HG03139 (cell line): Measurements from ENCODE around the gene PNMA6E.

Experiments used
- ATAC-seq: cut with Tn5 transposase; IDR thresholded peaks from one replicate; pipeline ENCODE4 v1.9.1; 2021; ENCODE audit not compliant: unreplicated experiment

PNMA6E gene

DNA sequence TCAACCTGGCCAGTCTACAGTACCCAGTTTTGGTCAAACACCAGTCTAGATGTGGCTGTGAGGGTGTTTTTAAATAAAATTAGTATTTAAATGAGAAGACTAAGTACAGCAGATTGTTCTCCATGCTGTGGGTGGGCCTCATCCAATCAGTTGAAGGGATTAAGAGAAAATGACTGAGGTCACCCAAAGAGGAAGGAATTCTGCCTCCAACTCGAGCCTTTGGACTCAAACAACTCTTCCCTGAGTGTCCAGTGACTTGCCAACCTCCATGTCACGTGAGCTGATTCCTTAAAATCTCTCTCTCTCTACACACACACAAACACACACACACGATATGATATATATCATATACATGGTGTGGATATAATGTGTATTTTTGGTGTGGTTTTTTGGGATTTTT, 34.7 kb upstream of the PNMA6E start:
- no peak for ATAC-seq

DNA sequence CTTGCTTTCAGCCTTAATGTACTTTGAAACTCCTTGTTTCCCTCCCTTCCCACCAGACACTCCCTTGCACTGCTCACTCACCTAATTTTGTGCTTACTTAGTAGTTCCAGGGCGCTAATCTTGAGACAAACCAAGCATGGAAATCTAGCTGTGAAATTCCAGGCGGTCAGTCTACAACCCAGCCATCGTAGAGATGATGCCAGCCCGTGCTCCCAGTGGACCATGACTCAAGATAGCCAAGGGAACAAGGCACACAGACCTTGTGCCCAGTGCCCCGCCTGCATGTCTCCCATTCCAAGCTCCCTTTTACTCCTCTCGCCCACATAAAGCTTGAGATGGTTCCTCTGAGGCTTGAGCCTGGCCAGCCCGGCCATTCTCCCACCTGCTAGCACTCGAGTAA, 33.7 kb upstream of the PNMA6E start:
- ATAC-seq = no peak

- ATAC-seq = no peak
Measured at GRCh38 chrX:153433781-153434285, 32.7 kb upstream of the PNMA6E start.

DNA sequence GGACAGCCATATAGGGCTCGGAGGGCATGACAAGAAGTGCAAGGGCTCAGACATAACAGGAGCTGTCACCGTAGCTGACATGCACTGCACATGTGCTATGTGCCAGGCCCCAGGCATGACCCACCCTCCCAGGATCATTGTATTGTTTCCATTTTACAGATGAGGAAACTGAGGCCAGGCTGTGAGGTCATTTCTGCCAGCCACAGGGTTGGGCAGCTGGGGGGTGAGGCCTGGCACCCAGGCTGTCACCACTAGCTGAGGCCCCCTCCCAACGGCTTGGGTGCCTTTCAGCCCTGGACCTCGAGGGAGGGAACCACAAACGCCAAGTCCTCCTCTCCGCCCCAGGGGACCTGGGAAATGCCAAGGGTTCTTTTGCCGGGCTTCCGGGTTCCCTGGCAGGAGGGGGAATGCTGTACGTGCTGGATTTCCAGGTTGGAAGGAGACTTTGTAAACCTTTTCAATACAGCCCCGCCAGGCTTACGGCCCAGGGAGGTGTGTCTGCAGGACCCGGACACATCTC, 32.1 kb upstream of the PNMA6E start:
- no peak for ATAC-seq

DNA sequence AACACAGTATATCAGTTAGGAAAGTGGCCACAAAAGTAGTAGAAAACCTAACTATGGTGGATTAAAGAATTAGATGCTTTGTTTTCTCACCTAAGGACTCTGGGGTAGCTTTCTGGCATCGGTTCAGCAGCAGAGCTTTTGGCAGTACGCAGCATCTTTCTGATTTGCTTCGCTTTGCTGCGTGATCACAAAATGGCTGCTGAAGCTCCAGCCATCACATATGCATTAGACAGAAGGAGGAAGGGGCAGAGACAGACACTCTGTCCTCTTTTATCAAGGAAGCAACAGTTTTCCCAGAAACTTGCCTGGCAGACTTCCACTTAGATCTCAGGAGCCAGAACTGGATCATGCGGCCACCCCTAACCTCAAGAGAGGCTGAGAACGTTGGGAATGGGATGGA, 29.6 kb upstream of the PNMA6E start:
- no peak for ATAC-seq

GRCh38 chrX:153426204-153426603, 25.1 kb upstream of the PNMA6E start:
- no peak for ATAC-seq

DNA sequence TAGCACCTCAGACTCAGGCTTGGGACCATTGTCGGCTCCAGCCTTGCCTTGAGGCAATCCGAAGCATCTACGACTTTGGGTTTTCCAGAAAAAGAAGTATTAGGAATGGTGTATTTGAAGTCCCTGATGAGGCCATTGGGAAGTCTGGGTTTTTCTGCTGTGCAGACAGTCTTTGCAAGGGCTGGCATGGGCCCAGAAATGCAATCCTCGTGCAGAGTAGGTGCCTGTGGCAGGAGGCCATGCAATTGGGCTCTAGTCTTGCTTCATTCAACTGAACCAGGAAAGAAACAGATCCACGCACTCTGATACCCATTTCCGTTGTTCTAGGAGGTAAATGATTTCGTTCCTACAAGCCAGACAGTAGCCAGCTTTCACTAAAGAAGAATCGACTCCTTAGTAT, 22.5 kb upstream of the PNMA6E start:
- ATAC-seq = no peak

DNA sequence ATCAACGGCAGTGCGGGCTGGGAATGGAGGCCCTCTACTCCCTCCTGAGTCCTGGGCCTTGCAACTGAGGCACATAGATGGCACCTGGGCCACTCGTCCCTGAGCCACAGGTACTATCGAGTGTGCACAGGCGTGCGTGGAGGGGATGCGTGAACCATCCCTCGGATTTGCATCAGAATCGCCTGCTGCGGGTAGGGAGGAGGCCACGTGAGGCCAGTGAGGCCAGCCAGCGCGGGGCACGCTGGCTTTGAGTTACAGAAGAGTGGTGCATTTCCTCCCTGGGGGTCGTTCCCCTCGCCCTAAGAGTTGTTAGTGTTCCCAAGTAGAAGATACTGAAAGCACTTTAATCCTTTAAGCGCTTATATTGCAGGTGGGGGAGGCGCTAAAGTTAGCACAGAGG, 20.7 kb upstream of the PNMA6E start:
- no peak for ATAC-seq

DNA sequence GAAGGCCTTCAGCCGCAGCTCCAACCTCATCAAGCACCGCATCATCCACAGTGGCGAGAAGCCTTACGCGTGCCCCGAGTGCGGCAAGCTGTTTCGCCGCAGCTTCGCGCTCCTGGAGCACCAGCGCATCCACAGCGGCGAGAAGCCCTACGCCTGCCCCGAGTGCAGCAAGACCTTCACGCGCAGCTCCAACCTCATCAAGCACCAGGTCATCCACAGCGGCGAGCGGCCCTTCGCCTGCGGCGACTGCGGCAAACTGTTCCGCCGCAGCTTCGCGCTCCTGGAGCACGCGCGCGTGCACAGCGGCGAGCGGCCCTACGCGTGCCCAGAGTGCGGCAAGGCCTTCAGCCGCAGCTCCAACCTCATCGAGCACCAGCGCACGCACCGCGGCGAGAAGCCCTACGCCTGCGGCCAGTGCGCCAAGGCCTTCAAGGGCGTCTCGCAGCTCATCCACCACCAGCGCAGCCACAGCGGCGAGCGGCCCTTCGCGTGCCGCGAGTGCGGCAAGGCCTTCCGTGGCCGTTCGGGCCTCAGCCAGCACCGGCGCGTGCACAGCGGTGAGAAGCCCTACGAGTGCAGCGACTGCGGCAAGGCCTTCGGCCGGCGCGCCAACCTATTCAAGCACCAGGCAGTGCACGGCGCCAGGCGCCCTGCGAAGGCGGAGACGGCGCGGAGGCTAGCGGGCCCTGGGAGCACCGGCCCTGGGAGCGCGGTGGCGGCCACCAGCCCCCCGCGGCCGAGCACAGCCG, 19.9 kb upstream of the PNMA6E start:
- ATAC-seq = no peak

- ATAC-seq = no peak
Measured at GRCh38 chrX:153417637-153418036, 16.5 kb upstream of the PNMA6E start.

- no peak for ATAC-seq
Measured at GRCh38 chrX:153416781-153417450, 15.8 kb upstream of the PNMA6E start.

DNA sequence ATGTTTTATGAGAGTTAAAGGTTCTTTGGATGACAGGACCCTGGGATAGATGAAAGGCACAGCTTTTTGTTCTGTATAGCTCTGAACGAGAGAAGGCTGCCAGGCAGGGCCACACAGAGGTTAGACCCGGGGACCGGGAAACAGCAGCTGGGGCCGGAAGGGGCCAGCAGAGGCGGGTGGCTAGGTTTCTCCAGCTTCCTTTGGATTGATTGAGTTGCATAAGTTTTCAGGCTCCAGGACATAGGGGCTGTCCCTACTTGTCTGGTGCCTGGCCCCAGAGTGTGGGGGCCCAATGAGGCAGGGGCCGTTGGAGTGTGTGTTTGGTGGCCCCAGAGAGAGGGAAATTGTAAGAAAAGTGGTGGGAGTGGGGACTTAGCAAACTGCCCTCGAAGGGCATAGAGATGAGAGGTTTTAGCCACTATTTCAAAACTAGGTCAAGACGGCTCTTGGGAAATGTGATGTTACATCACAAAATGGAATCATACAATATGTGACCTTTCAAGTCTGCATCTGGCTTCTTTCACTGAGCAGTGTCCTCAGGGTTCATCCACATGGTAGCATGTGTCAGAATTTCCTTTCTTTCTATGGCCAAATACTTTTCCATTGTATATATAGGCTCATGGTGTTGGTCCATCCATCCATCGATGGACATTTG, 13.8 kb upstream of the PNMA6E start:
- no peak for ATAC-seq

GRCh38 chrX:153413731-153414130, 12.6 kb upstream of the PNMA6E start:
- ATAC-seq = no peak

DNA sequence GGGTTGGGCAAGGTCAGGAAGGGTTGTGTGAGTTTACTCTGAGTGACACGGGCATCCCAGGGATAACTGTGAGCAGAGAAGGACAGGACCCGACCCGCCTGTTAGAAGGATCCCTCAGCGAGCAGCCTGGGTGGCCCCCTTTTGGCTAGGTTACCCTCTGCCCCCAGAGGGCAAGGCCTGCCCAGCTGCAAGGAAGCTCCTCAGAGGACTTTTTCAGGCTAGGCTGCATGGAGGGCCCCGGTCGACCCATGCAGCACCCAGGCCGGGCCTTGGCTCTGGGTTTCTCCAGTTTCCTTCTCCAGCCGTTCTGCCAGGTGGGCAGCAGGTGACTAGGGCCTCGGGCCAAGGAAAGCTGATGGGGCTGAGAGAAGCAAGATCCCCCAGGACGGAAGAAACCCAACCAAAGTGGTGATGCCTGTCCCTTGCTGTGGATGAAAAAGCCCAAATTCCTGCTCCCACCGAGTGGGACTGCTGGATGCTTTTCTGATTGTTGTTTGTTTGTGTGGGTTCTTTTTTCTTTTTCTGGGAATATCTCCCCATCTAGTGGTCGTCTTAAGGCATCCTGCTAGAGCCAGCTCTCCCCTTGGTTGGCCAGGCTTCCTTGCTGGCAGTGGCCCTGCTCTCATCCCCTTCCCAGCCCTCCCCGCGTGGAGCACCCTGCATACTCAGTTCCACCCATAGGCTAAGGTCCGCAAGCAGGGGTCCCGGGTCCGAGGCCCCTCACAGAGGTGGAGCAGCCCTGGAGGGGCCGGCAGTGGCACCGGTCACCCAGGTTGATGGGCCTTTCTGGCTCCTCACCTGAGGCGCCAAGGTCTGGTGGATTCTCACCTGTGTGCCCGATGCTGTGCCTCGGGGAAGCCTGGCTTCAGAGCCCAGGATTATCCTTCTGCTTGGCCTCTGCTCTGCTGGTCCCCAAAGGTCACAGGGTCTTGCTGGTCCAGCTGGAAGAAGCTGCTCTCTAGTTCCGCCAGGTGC, 11.9 kb upstream of the PNMA6E start:
- no peak for ATAC-seq

GRCh38 chrX:153411988-153412574, 10.9 kb upstream of the PNMA6E start:
- ATAC-seq = no peak

- peak; percentile 59 for ATAC-seq
Measured at GRCh38 chrX:153411255-153411987, 10.3 kb upstream of the PNMA6E start, which contains the start of gene ZFP92. ZFP92 (plus strand) TSS chrX:153411472; CDS start chrX:153418323, 6,851 bp downstream.

- ATAC-seq = no peak
Measured at GRCh38 chrX:153410888-153411254, 9.7 kb upstream of the PNMA6E start.

- no peak for ATAC-seq
Measured at GRCh38 chrX:153410373-153410772, 9.2 kb upstream of the PNMA6E start.

DNA sequence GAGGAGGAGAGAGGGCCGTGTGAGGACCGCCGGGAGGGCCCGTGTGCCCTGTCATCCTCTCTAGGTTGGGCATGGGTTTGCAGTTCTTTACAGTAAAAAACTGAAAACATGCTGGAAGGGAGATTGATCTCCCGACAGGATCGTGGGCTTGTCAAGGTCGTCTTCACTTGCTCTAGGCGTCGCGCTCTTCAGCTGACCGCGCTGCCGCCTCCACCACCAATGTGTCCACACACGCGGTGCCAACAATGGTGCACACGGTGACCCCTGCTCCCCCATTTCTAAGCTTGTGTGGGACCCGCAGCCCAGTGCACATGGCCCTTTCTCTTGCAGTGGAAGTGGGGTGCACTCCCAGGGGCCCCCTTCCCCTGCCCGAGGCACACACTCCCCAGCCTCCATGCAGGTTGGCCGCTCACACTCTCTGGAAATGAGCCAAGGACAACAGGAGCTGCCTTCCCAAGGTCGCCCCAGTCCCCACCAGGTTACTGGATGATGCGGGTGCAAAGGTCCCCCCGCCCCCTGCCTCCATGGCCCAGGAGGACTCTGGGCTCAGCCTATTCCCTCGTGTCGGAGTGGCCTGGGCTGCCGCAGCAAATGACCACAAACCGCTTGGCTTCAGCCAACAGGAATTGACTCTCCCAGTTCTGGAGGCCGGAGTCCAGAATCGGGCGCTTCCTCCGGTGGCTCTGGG, 8.4 kb upstream of the PNMA6E start:
- ATAC-seq = no peak
